ENCODE results near the gene FHOD3.

DNA sequence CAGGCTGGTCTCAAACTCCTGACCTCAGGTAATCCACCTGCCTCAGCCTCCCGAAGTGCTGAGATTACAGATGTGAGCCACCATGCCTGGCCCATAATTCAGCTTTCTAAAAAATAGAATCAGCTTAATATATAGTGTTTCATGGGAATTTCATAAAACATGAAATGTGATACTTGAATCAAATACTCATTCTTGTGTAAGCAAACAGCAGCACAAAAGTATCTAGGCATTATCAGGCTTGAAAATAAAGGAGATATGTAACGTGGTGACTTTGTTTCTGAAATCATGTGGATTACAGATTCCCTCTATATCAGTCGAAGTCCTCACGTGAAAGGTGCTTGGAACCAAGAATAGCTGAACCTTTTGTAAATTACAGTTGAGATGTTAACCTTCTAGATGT, 229.1 kb downstream of the FHOD3 start:
- TF ChIP-seq, protein P1, sequence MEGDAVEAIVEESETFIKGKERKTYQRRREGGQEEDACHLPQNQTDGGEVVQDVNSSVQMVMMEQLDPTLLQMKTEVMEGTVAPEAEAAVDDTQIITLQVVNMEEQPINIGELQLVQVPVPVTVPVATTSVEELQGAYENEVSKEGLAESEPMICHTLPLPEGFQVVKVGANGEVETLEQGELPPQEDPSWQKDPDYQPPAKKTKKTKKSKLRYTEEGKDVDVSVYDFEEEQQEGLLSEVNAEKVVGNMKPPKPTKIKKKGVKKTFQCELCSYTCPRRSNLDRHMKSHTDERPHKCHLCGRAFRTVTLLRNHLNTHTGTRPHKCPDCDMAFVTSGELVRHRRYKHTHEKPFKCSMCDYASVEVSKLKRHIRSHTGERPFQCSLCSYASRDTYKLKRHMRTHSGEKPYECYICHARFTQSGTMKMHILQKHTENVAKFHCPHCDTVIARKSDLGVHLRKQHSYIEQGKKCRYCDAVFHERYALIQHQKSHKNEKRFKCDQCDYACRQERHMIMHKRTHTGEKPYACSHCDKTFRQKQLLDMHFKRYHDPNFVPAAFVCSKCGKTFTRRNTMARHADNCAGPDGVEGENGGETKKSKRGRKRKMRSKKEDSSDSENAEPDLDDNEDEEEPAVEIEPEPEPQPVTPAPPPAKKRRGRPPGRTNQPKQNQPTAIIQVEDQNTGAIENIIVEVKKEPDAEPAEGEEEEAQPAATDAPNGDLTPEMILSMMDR (conservative IDR thresholded peaks at IDR 0.05 in 1 of 2, IDR thresholded peaks at IDR 0.05 in 1 of 2; ENCODE audit: extremely low read depth in 1 of 2, insufficient read depth in 1 of 2, low read depth in 1 of 2, low read length in 2 of 2): no peak
- TF ChIP-seq EZH2 (IDR thresholded peaks at IDR 0.05; ENCODE audit: borderline replicate concordance, low read length): no peak

Measured in mammary epithelial cell (primary cell).